ENCODE results near the gene LLPH. TPM values are rescaled to one million over a fixed set of nuclear protein-coding genes. Genes with fewer than 3 reads are reported as not detected.

The LLPH gene
- total and polyA plus RNA-seq, 2 of the 13 experiments (the other 11 are each of a cell fraction or from before 2014, with no cell fraction given), result 4.2 to 25.6 TPM

- TF ChIP-seq EZH2 (conservative IDR thresholded peaks at IDR 0.05; ENCODE audit: low read depth, low read length) (no peak), SALL2 (CRISPR knock-in tag; IDR thresholded peaks at IDR 0.05) (no peak), ZNF354B (CRISPR knock-in tag; IDR thresholded peaks at IDR 0.05) (no peak), ZFP1 (CRISPR knock-in tag; IDR thresholded peaks at IDR 0.05) (no peak), YY1 (IDR thresholded peaks at IDR 0.05; ENCODE audit: insufficient read depth, insufficient replicate concordance, low read depth, low read length) (peak; percentile 89), ZNF280D (CRISPR knock-in tag; IDR thresholded peaks at IDR 0.05) (no peak), ZNF724P (CRISPR knock-in tag; IDR thresholded peaks at IDR 0.05; ENCODE audit: borderline replicate concordance) (peak; percentile 67; the same call in 1 of the 2 replicates), DNMT3B (CRISPR knock-in tag; conservative IDR thresholded peaks at IDR 0.05) (no peak), TCF7 (IDR thresholded peaks at IDR 0.05; ENCODE audit: low read depth) (no peak), PRMT3 (CRISPR knock-in tag; IDR thresholded peaks at IDR 0.05; ENCODE audit: borderline replicate concordance, low read depth) (no peak), PRPF4 (IDR thresholded peaks at IDR 0.05; ENCODE audit: low read depth, low read length, poor library complexity, severe bottlenecking) (no peak), ZNF281 (CRISPR knock-in tag; IDR thresholded peaks at IDR 0.05; ENCODE audit: borderline replicate concordance) (no peak), SNAPC2 (CRISPR knock-in tag; IDR thresholded peaks at IDR 0.05) (no peak), MYC (CRISPR knock-in tag; IDR thresholded peaks at IDR 0.05; ENCODE audit: borderline replicate concordance) (peak; percentile 82; the same call in 1 of the 2 replicates), TBP (CRISPR knock-in tag; IDR thresholded peaks at IDR 0.05) (no peak), CREM (IDR thresholded peaks at IDR 0.05) (peak; percentile 63), CREM (CRISPR knock-in tag; IDR thresholded peaks at IDR 0.05) (no peak), DMAP1 (CRISPR knock-in tag; IDR thresholded peaks at IDR 0.05) (peak; percentile 78)
- TF ChIP-seq, protein P1, sequence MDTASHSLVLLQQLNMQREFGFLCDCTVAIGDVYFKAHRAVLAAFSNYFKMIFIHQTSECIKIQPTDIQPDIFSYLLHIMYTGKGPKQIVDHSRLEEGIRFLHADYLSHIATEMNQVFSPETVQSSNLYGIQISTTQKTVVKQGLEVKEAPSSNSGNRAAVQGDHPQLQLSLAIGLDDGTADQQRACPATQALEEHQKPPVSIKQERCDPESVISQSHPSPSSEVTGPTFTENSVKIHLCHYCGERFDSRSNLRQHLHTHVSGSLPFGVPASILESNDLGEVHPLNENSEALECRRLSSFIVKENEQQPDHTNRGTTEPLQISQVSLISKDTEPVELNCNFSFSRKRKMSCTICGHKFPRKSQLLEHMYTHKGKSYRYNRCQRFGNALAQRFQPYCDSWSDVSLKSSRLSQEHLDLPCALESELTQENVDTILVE (CRISPR knock-in tag; IDR thresholded peaks at IDR 0.05), result no peak
- TF ChIP-seq, protein P2, sequence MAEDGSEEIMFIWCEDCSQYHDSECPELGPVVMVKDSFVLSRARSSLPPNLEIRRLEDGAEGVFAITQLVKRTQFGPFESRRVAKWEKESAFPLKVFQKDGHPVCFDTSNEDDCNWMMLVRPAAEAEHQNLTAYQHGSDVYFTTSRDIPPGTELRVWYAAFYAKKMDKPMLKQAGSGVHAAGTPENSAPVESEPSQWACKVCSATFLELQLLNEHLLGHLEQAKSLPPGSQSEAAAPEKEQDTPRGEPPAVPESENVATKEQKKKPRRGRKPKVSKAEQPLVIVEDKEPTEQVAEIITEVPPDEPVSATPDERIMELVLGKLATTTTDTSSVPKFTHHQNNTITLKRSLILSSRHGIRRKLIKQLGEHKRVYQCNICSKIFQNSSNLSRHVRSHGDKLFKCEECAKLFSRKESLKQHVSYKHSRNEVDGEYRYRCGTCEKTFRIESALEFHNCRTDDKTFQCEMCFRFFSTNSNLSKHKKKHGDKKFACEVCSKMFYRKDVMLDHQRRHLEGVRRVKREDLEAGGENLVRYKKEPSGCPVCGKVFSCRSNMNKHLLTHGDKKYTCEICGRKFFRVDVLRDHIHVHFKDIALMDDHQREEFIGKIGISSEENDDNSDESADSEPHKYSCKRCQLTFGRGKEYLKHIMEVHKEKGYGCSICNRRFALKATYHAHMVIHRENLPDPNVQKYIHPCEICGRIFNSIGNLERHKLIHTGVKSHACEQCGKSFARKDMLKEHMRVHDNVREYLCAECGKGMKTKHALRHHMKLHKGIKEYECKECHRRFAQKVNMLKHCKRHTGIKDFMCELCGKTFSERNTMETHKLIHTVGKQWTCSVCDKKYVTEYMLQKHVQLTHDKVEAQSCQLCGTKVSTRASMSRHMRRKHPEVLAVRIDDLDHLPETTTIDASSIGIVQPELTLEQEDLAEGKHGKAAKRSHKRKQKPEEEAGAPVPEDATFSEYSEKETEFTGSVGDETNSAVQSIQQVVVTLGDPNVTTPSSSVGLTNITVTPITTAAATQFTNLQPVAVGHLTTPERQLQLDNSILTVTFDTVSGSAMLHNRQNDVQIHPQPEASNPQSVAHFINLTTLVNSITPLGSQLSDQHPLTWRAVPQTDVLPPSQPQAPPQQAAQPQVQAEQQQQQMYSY (CRISPR knock-in tag; IDR thresholded peaks at IDR 0.05), result no peak
Observed at GRCh38 chr12:66130267-66131066, at the start of gene LLPH (continued).
